Amniotic stem cell (primary cell): ENCODE measurements around the gene PEX16.
A peak's percentile ranks its signal among the peaks of the same experiment; 100 is the strongest.

Source experiments
- DNase-seq: peaks from one replicate; lab custom pipeline; 2025; lab: John Stamatoyannopoulos, UW

Gene PEX16

DNA sequence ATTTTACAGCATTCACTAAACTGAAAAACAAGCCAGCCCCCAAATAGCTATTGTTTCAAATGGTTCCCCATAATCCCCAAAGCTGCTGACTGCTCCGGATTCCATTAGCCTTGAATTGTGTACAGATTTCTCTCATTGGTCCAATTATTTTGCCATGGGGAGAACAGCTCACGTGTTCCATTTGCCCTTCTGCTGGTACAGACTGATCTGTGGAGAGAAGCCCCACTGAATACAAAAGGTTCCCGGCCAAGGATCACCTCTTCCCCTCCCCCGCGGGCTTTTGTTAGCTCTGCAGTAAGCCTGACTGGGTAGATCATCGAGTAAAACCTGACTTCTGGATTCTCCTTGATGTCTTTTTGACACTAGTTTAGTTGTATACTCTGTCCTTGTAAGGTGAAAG, 41.3 kb downstream of the PEX16 start:
- DNase-seq: no peak

- DNase-seq: peak; percentile 70
These were observed 44.9 kb downstream of the PEX16 start for GRCh38 chr11:45872651-45873356.

DNA sequence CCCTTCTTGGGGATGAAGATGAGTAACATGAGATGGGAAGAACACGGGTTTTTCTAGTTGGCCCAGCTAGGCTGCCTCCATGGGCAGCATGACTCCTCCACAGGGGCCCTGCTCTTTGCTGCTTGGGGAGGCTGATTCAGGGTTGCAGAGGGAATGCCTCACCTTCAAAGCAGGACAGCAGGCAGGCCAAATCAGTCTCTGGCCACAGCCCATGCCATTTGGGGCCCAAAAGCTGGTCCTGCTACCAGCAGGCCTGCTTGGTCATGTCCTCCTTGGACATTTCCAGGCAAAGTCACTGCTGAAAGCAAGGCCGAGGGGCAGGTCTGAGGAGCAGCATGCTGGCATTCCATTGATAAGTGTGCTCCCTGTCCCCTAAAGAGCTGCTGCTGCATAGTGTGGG, 46.0 kb downstream of the PEX16 start:
- no peak for DNase-seq

GRCh38 chr11:45870706-45871105, 47.0 kb downstream of the PEX16 start:
- DNase-seq: no peak

GRCh38 chr11:45869551-45869950, 48.1 kb downstream of the PEX16 start:
- no peak for DNase-seq

DNA sequence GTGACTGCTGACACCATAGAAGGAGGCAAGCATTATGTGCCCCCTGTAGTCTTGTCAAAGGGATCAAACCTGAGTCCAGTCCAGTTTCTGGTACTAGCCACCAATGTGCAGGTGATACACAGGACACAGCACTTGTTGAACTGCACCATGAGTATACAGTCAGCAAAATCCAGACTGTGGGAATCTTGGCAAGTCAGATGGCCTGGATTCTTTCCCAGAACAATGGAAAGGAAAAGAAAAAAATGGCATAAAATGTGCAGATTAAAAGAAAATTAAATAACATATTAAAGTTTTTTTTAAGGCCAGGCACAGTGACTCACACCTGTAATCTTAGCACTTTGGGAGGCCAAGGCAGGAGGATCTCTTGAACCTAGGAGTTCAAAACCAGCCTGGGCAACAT, 53.6 kb downstream of the PEX16 start:
- no peak for DNase-seq

DNA sequence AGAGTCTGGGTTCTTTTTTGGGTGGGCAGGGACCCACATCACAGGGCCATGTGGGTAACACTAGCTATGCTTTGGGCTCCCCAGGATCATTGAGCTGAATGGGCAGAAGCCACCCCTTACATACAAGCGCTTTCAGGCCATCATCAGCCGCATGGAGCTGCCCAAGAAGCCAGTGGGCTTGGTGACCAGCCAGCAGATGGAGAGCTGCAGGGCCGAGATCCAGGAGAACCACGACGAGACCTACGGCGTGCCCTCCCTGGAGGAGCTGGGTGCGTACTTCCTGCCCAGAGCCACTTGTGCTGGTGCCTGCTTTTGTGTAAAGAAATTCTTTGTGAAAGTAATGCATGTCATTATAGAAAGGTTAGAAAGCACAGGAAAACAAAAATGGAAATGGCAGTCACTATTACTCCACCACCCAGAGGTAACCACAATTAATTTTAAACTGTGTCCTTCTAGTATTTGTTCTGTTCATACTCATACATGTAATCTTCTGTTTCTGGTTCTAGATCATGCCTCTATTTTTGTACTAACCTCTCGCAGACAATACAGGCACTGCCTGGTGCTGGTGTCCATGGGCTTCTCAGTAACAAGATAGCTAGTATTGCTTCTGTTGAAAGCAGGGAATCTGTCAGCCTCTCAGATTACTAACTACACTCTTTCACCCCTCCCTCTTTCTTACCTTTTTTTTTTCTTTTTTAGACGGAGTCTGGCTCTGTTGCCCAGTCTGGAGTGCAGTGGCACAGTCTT, 56.7 kb downstream of the PEX16 start:
- DNase-seq: no peak

DNA sequence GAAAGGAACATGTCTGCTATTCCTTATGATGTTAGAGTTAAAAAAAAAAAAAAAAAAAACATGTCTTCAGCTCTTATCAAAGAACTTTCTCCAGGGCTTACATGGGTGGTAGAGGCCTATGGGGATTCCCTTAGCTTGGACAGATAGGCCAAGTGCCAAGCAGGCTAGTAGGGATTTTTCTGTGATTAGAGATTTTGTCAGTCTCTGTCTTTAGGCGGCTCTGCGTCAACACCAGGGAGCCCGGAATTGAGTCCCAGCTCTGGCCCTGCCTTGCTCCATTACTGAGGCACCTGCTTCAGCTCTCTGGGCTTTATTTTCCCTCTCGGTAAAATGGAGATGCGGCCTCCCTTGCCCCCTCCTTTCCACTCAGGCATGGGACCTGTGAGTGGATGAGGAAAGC, 57.3 kb downstream of the PEX16 start:
- DNase-seq: no peak
